Measurements from ENCODE around the gene ACTMAP.

- TF ChIP-seq CTCF (conservative IDR thresholded peaks at IDR 0.05; ENCODE audit: low read length) (no peak), EZH2phosphoT487 (IDR thresholded peaks at IDR 0.05; ENCODE audit: borderline replicate concordance) (no peak)
These were observed 32.1 kb downstream of the ACTMAP start for GRCh38 chr19:40717880-40718773.

Measured in Loucy (cell line).